Ascending aorta (tissue), 2 donors: ENCODE results near the gene PSMD6. TPM values are rescaled to one million over a fixed set of nuclear protein-coding genes. Genes with fewer than 3 reads are reported as not detected.

Experiments
- DNase-seq, 2 donors: peaks; one replicate each; pipeline ENCODE4 v3.0.0-alpha.2; 2019; ENCODE audit warnings: low spot score in 2 of 2
- H3K27ac ChIP-seq, 2 donors: fragments of 200-600 bp; sonication (generic); one replicate each; pipeline ENCODE4 v1.5.1; 2016 to 2017; ENCODE audit warnings: mild to moderate bottlenecking in 1 of 2
- H3K27me3 ChIP-seq: fragments of 200-600 bp; sonication (generic); one replicate; pipeline ENCODE4 v1.5.1; 2017
- H3K36me3 ChIP-seq, 2 donors: fragments of 200-600 bp; sonication (generic); one replicate each; pipeline ENCODE4 v1.5.1; 2016
- H3K4me1 ChIP-seq, 2 donors: fragments of 200-600 bp; sonication (generic); one replicate each; pipeline ENCODE4 v1.5.1; 2016 to 2017; ENCODE audit warnings: mild to moderate bottlenecking in 1 of 2
- H3K4me3 ChIP-seq, 2 donors: fragments of 200-600 bp; sonication (generic); one replicate each; pipeline ENCODE4 v1.5.1; 2016 to 2017; ENCODE audit warnings: mild to moderate bottlenecking in 1 of 2
- H3K9me3 ChIP-seq, 2 donors: fragments of 200-600 bp; sonication (generic); one replicate each; pipeline ENCODE4 v1.5.1; 2016
- intact Hi-C: fragments of 100-400 bp; cut with DNase I; formaldehyde crosslinking; loops from one replicate; pipeline ENCODE4 v1.15.1; 2023
- total RNA-seq: library from RNA; depleted of rRNA; stranded (reverse); fragments of >200 nt; gene quantifications from one replicate; pipeline ENCODE4 v1.1.0, GENCODE V29; 2016
- TF ChIP-seq, protein P1 (sequence below), 3 experiments: fragments of 200-600 bp in 2 of 3; fragments of 450-650 bp in 1 of 3; sonication (generic) in 2 of 3; IDR thresholded peaks; one replicate each; pipeline ENCODE4 v1.5.1; 2016 to 2019; ENCODE audit warnings: antibody characterized with exemption in 3 of 3, mild to moderate bottlenecking in 1 of 3, moderate library complexity in 1 of 3

PSMD6 gene
- total RNA-seq, 1 donor from 2014 or later, result 49.2 TPM

DNA sequence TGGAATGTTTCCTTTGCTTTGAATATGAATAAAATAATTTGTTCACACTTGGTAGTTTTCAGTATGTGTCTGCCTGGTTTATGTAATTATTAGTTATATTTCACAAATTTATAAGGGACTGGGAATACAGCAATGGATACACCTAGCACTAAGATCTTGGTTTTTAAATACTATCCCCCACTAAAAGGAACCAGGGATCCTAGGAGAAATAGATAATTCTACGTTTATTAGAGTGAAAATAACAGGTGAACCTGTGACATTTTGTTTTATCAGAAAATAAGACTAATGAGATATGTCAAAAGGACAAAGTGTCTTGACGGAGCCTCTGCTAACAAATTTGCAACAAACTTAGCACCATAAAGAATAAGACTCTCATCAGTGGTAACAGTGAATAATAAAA is 3.4 kb downstream of the PSMD6 start:
- Histone ChIP-seq H3K4me1 (peaks cover 6 to 19% of the 10 kb centered on the region in 2 donors), H3K27me3 (no peaks in the 10 kb centered on the region), H3K27ac (no peak overlapping the region), H3K4me3 (no peak overlapping the region), H3K36me3 (peaks cover 30 to 49% of the 10 kb centered on the region in 2 donors), H3K9me3 (no peaks in the 10 kb centered on the region)
- TF ChIP-seq, protein P1, sequence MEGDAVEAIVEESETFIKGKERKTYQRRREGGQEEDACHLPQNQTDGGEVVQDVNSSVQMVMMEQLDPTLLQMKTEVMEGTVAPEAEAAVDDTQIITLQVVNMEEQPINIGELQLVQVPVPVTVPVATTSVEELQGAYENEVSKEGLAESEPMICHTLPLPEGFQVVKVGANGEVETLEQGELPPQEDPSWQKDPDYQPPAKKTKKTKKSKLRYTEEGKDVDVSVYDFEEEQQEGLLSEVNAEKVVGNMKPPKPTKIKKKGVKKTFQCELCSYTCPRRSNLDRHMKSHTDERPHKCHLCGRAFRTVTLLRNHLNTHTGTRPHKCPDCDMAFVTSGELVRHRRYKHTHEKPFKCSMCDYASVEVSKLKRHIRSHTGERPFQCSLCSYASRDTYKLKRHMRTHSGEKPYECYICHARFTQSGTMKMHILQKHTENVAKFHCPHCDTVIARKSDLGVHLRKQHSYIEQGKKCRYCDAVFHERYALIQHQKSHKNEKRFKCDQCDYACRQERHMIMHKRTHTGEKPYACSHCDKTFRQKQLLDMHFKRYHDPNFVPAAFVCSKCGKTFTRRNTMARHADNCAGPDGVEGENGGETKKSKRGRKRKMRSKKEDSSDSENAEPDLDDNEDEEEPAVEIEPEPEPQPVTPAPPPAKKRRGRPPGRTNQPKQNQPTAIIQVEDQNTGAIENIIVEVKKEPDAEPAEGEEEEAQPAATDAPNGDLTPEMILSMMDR (IDR thresholded peaks at IDR 0.05), result no peak
- intact Hi-C loops, result loop anchor here (10.0 kb wide), 1 partner anchor 245 kb away; no protein-coding TSS in a partner anchor
- DNase-seq, result no peak

DNA sequence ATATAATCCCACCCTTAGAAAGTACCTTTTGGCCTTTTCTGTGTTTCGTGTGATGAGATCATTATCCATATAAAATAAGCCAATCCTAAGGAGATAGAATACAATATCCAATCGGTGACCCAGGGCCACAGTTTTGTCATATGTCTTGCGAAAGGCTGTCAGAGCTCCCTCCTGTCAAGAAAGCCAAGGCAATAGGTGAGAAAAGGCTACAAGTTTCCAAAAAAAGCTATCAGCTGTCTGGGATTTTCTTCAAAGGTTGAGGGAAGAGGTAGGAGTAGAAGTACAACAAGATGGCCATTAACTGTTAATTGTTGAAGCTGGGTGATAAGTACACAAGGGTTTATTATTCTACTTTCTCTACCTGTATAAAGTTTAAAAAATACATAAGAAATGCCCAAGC is 4.0 kb downstream of the PSMD6 start:
- H3K36me3 ChIP-seq, result peaks cover 37 to 55% of the 10 kb centered on the region in 2 donors
- intact Hi-C loops, result no loop called here
- no peaks in the 10 kb centered on the region for H3K9me3 ChIP-seq
- H3K4me3 ChIP-seq, result no peak overlapping the region
- H3K4me1 ChIP-seq, result peaks cover 6 to 19% of the 10 kb centered on the region in 2 donors
- TF ChIP-seq, protein P1 (IDR thresholded peaks at IDR 0.05), result no peak
- no peaks in the 10 kb centered on the region for H3K27me3 ChIP-seq
- no peak overlapping the region for H3K27ac ChIP-seq
- DNase-seq, result no peak

DNA sequence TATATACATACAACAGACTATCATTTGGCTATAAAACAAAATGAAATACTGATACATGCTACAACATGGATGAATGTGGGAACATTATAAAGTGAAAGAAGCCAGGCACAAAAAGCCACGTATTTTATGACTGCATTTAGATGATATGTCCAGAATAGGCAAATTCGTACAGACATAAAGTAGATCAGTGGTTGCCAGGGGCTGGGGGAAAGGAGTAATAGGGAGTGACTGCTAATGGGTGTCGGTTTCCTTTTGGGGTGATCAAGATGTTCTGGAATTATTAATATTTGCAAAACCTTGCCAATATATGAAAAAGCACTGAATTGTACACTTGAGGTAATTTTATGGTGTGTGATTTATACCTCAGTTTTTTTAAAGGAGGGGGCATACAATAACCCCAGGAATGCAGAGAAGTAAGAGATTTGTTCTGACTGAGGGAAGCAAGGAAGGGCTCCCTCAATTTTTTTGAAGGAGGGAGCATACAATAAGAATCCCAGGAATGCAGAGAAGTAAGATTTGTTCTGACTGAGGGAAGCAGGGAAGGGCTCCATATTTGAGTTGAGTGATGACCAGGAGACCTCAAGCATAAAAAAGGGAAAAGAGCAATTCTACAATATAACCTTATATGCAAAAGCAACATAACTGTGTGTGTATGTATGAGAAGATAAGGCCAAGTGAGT is 6.2 kb downstream of the PSMD6 start:
- H3K9me3 ChIP-seq, result no peaks in the 10 kb centered on the region
- H3K4me1 ChIP-seq, result peaks cover 3 to 12% of the 10 kb centered on the region in 2 donors
- no peaks in the 10 kb centered on the region for H3K27me3 ChIP-seq
- DNase-seq, result no peak
- H3K27ac ChIP-seq, result no peak overlapping the region
- TF ChIP-seq, protein P1 (IDR thresholded peaks at IDR 0.05), result no peak
- intact Hi-C loops, result no loop called here
- peaks cover 58 to 77% of the 10 kb centered on the region in 2 donors for H3K36me3 ChIP-seq
- H3K4me3 ChIP-seq, result no peak overlapping the region

DNA sequence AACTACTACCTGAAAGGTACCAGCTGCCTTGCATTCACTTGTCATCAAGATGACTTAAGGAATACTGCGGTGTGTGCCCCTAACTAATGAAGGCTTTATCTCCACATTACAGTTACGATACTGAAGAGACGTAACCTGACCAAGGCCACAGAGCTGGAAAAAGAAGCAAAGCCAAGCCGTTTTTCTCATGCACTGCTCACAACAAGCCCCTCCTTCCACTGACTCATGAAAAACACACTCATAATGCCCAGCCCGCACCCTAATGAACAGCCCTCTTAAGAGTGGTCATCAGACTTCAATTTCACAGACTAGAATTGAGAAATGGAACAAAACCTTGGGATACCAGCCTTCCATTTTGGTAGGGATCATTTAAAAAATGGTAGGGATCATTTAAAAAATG is 11.6 kb downstream of the PSMD6 start:
- no peak overlapping the region for H3K4me3 ChIP-seq
- TF ChIP-seq, protein P1 (IDR thresholded peaks at IDR 0.05), result no peak
- no peaks in the 10 kb centered on the region for H3K27me3 ChIP-seq
- H3K9me3 ChIP-seq, result no peaks in the 10 kb centered on the region
- peak overlapping the region; percentile 37 to 51 for H3K27ac ChIP-seq
- DNase-seq, result no peak
- peaks cover 35 to 84% of the 10 kb centered on the region in 2 donors for H3K36me3 ChIP-seq
- peaks cover 0 to 2% of the 10 kb centered on the region in 2 donors for H3K4me1 ChIP-seq
- intact Hi-C loops, result no loop called here

DNA sequence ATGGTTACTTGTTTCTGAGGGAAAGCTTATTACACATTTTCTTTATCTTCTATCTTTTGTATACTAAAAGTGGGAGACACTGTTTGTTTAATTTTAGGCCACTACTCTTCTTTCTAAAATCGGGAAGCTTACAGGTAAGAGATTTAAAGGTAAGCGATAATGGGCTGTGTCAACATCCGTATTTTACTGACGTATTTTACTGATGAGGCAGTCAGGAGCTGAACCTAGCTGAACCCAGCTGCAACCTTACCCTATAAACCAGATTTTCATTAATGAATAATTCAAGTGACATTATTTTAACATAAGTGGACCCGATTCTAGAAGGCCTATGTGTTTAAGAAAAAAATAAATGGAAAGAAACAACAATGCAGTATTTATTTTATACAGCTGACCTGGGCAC is 13.1 kb downstream of the PSMD6 start:
- Histone ChIP-seq H3K9me3 (no peaks in the 10 kb centered on the region), H3K36me3 (peaks cover 35 to 88% of the 10 kb centered on the region in 2 donors), H3K4me3 (no peak overlapping the region), H3K27ac (peak overlapping the region; percentile 56 to 60), H3K4me1 (peaks cover 0 to 2% of the 10 kb centered on the region in 2 donors), H3K27me3 (no peaks in the 10 kb centered on the region)
- intact Hi-C loops, result no loop called here
- no peak for DNase-seq
- TF ChIP-seq, protein P1 (IDR thresholded peaks at IDR 0.05), result no peak
